Calu3 (cell line): ENCODE results near the gene TSG101. TPM values are rescaled to one million over a fixed set of nuclear protein-coding genes. Genes with fewer than 3 reads are reported as not detected.

Source experiments
- BruUV-seq: library from RNA; stranded (reverse); fragments of 400-500 nt; replicated peaks from 2 replicates; lab custom pipeline; 2021; lab: Mats Ljungman, UMichigan
- CTCF ChIA-PET: fragments of 300-600 bp; sonication (Branson Sonifier 250); formaldehyde crosslinking; loops from one replicate; lab custom pipeline; 2022; ENCODE audit warnings: antibody characterized with exemption; lab: Charles Lee
- DNase-seq: peaks from one replicate; pipeline ENCODE4 v3.0.0; 2022
- H3K27ac Mint-ChIP-seq: one replicate; pipeline ENCODE4 v1.8.0; 2022; ENCODE audit warnings: mixed read lengths; ENCODE audit not compliant: unreplicated experiment
- H3K27me3 Mint-ChIP-seq: one replicate; pipeline ENCODE4 v1.8.0; 2022; ENCODE audit warnings: mixed read lengths; ENCODE audit not compliant: unreplicated experiment
- H3K36me3 Mint-ChIP-seq: one replicate; pipeline ENCODE4 v1.8.0; 2022; ENCODE audit warnings: mild to moderate bottlenecking, moderate library complexity, mixed read lengths; ENCODE audit not compliant: insufficient read depth, unreplicated experiment
- H3K4me1 Mint-ChIP-seq: one replicate; pipeline ENCODE4 v1.8.0; 2022; ENCODE audit warnings: mild to moderate bottlenecking, low read depth, mixed read lengths; ENCODE audit not compliant: unreplicated experiment
- H3K4me3 Mint-ChIP-seq: one replicate; pipeline ENCODE4 v1.8.0; 2022; ENCODE audit warnings: mild to moderate bottlenecking, low read depth, moderate library complexity, mixed read lengths; ENCODE audit not compliant: unreplicated experiment
- H3K9me3 Mint-ChIP-seq: one replicate; pipeline ENCODE4 v1.8.0; 2022; ENCODE audit warnings: low read depth, mixed read lengths; ENCODE audit not compliant: unreplicated experiment
- CTCF ChIP-seq: fragments of 200-600 bp; IDR thresholded peaks from one replicate; pipeline ENCODE4 v1.8.0; 2022; ENCODE audit warnings: antibody characterized with exemption; ENCODE audit not compliant: unreplicated experiment
- intact Hi-C: fragments of 100-400 bp; cut with micrococcal nuclease; formaldehyde crosslinking; loops from one replicate; pipeline ENCODE4 v1.10.0; 2022; ENCODE audit not compliant: unreplicated experiment
- total RNA-seq: library from RNA; stranded (reverse); gene quantifications from 2 replicates; pipeline ENCODE4 v1.2.3, GENCODE V29; 2022

TSG101 gene
- total RNA-seq, 1 experiment from 2014 or later = 61.8 TPM

DNA sequence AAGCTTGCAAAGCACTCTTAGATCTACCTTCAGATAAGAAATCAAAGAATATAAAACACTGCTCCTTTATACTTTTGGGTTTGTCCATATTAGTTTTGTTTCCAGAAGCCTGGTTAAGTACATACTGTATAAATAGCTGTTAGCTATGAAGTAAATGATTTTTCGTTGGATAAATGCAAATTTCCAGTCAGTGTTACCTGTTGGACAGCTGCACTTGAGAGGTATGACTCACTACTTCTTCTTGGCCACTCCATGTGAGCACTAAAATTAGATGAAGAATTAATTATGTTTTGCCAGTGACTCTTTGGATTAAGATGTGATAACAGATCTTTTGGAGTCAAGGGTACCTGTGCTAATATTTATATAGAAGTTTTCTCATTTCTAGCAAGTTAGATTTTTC, 9.5 kb upstream of the TSG101 start:
- TF ChIP-seq CTCF = no peak
- no TSS peak for BruUV-seq
- no peaks in the 10 kb centered on the region for H3K27me3 Mint-ChIP-seq
- CTCF ChIA-PET = no interaction called here
- H3K27ac Mint-ChIP-seq = no peak overlapping the region
- no peak overlapping the region for H3K4me3 Mint-ChIP-seq
- H3K36me3 Mint-ChIP-seq = peaks cover under 1% of the 10 kb centered on the region
- intact Hi-C loops = no loop called here
- peaks cover 2% of the 10 kb centered on the region for H3K4me1 Mint-ChIP-seq
- DNase-seq = no peak
- no peaks in the 10 kb centered on the region for H3K9me3 Mint-ChIP-seq

DNA sequence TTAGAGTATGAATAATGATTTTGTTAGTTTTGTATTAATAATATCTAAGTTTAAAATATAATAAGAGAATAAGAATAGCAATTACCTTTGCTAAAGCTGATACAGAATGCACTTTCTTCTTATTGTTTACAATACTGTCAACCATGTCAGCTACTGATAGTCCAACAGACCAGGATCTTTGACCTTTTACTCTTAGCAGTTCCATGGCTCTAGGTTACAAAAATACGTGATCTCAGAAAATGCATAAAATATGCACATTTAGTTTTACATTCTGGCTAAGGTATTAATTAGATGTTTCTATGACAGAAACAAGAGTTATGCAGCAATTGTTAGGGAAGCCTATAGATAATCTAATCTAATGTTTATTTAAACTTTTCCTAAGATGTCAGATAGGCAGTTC, 7.5 kb upstream of the TSG101 start:
- DNase-seq = no peak
- Mint-ChIP-seq H3K4me3 (no peak overlapping the region), H3K4me1 (peaks cover 11% of the 10 kb centered on the region), H3K36me3 (peaks cover 11% of the 10 kb centered on the region), H3K9me3 (no peaks in the 10 kb centered on the region), H3K27ac (no peak overlapping the region), H3K27me3 (no peaks in the 10 kb centered on the region)
- CTCF ChIA-PET = no interaction called here
- BruUV-seq = no TSS peak
- intact Hi-C loops = no loop called here
- TF ChIP-seq CTCF = no peak

GRCh38 chr11:18533365-18533764, 6.6 kb upstream of the TSG101 start:
- Mint-ChIP-seq H3K36me3 (peaks cover 18% of the 10 kb centered on the region), H3K27me3 (no peaks in the 10 kb centered on the region), H3K27ac (no peak overlapping the region), H3K9me3 (no peaks in the 10 kb centered on the region), H3K4me3 (no peak overlapping the region), H3K4me1 (peaks cover 11% of the 10 kb centered on the region)
- intact Hi-C loops = no loop called here
- no peak for DNase-seq
- CTCF ChIA-PET = interaction anchor here (0.5 to 0.7 kb wide), 2 partner anchors 333 to 794 kb away, joined by 3 read pairs; no protein-coding TSS in a partner anchor
- BruUV-seq = no TSS peak
- TF ChIP-seq CTCF = no peak

DNA sequence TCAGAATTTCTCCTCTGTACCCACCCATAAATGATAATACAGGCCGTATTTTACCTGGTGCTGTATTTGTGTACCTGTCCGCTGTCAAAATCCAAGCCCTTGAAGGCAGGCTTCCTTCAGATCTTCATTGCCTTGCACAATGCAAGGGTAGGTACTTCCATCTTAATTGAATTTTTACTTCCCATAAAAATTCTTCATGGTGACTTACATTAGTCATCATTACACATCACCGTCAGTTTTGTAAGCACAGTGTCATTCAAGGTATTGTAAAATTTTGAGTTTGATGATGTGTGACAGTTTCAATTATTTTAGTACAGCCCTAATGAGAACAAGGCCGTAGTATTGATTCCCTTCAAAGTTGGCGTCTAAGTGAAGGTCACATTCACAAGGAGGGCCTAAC, 770 bp upstream of the TSG101 start:
- H3K4me1 Mint-ChIP-seq = peaks cover 27% of the 10 kb centered on the region
- CTCF ChIA-PET = interaction anchor here (0.7 to 1.5 kb wide), 3 partner anchors 13 to 237 kb away, joined by 5 to 7 read pairs (median 5); no protein-coding TSS in a partner anchor
- no peak for DNase-seq
- intact Hi-C loops = loop anchor here (2.0 to 10.0 kb wide), 4 partner anchors 35 to 283 kb away; partner anchors contain the start of genes GTF2H1, HPS5, LDHA and SAA2
- TF ChIP-seq CTCF = no peak
- H3K36me3 Mint-ChIP-seq = peaks cover 41% of the 10 kb centered on the region
- no peaks in the 10 kb centered on the region for H3K27me3 Mint-ChIP-seq
- peak overlapping the region; percentile 95 for H3K4me3 Mint-ChIP-seq
- H3K9me3 Mint-ChIP-seq = no peaks in the 10 kb centered on the region
- peak overlapping the region; percentile 97 for H3K27ac Mint-ChIP-seq
- BruUV-seq = no TSS peak
